ENCODE measurements around the gene TBC1D8B.

DNA sequence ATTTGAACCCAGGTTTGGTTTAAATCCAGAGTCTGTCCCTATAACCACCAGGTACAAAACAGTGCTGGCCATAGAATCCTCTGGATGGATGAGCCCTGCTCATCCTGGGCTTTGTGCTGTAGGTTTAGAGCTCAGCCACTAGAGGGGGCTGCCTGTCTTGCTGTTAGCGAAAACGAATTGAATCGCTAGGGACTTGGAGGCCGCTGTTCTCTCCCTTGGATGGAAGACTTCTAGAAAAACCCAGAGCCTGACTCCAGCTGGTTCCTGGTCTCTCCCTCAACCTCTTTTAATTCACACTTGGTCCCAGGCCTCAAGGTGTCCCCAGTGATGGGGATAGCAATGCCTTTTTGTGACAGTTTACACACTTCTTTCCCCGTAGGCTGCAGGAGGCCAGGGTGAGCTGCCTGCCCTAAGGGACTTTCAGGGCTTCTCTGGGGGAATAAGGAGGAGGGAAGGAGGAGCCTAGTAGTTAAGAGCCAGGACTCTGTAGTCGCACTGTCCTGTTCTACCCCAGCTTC, 92.0 kb downstream of the TBC1D8B start:
- TF ChIP-seq POLR2A (IDR thresholded peaks at IDR 0.05), result no peak
- TF ChIP-seq, protein P1, sequence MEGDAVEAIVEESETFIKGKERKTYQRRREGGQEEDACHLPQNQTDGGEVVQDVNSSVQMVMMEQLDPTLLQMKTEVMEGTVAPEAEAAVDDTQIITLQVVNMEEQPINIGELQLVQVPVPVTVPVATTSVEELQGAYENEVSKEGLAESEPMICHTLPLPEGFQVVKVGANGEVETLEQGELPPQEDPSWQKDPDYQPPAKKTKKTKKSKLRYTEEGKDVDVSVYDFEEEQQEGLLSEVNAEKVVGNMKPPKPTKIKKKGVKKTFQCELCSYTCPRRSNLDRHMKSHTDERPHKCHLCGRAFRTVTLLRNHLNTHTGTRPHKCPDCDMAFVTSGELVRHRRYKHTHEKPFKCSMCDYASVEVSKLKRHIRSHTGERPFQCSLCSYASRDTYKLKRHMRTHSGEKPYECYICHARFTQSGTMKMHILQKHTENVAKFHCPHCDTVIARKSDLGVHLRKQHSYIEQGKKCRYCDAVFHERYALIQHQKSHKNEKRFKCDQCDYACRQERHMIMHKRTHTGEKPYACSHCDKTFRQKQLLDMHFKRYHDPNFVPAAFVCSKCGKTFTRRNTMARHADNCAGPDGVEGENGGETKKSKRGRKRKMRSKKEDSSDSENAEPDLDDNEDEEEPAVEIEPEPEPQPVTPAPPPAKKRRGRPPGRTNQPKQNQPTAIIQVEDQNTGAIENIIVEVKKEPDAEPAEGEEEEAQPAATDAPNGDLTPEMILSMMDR (IDR thresholded peaks at IDR 0.05), result no peak

All from lower leg skin (tissue), 3 donors.